SK-N-SH treated with all-trans-retinoic acid at 6 μM for 48 hours (cell line): Measurements from ENCODE around the gene TEX261.

Experiments used
- ATAC-seq: fragments of 200-7000 bp; cut with Tn5 transposase; 3 replicates; pipeline ENCODE4 v1.9.1; 2020; ENCODE audit warnings: mild to moderate bottlenecking, moderate library complexity
- ARNTL ChIP-seq: fragments of 450-650 bp; formaldehyde crosslinking; IDR thresholded peaks from 2 replicates; pipeline ENCODE4 v1.5.0; 2020; ENCODE audit warnings: low read depth, mild to moderate bottlenecking, moderate library complexity, borderline replicate concordance
- GLIS3 ChIP-seq: fragments of 250-450 bp; sonication (Bioruptor Pico); IDR thresholded peaks from 2 replicates; pipeline ENCODE4 v1.5.0; 2020; ENCODE audit warnings: mild to moderate bottlenecking, moderate library complexity
- ISL1 ChIP-seq: fragments of 250-450 bp; sonication (Bioruptor Pico); IDR thresholded peaks from 2 replicates; pipeline ENCODE4 v2.1.2; 2022; ENCODE audit warnings: mild to moderate bottlenecking, moderate library complexity
- OSR1 ChIP-seq: fragments of 250-450 bp; sonication (Bioruptor Pico); IDR thresholded peaks from 2 replicates; pipeline ENCODE4 v1.8.0; 2022; ENCODE audit warnings: moderate library complexity, mild to moderate bottlenecking, inconsistent platforms
- POU6F1 ChIP-seq: fragments of 250-450 bp; sonication (Bioruptor Pico); IDR thresholded peaks from 2 replicates; pipeline ENCODE4 v1.8.0; 2021; ENCODE audit warnings: low read depth, mild to moderate bottlenecking, moderate library complexity, borderline replicate concordance
- RARB ChIP-seq: fragments of 250-450 bp; sonication (Bioruptor Pico); IDR thresholded peaks from 2 replicates; pipeline ENCODE4 v1.8.0; 2021; ENCODE audit warnings: mild to moderate bottlenecking, moderate library complexity
- SNAI2 ChIP-seq: fragments of 250-450 bp; sonication (Bioruptor Pico); IDR thresholded peaks from 2 replicates; pipeline ENCODE4 v1.5.0; 2020; ENCODE audit warnings: mild to moderate bottlenecking, moderate library complexity
- TOX ChIP-seq: fragments of 250-450 bp; sonication (Bioruptor Pico); IDR thresholded peaks from 2 replicates; pipeline ENCODE4 v1.8.0; 2021; ENCODE audit warnings: mild to moderate bottlenecking, moderate library complexity, borderline replicate concordance
- TSHZ2 ChIP-seq: fragments of 250-450 bp; sonication (Bioruptor Pico); IDR thresholded peaks from 2 replicates; pipeline ENCODE4 v1.5.0; 2020; ENCODE audit warnings: mild to moderate bottlenecking, moderate library complexity
- ZC3H10 ChIP-seq: fragments of 250-450 bp; sonication (Bioruptor Pico); IDR thresholded peaks from 2 replicates; pipeline ENCODE4 v1.5.1; 2021; ENCODE audit warnings: mild to moderate bottlenecking, moderate library complexity
- ZFP3 ChIP-seq: fragments of 250-450 bp; sonication (Bioruptor Pico); IDR thresholded peaks from 2 replicates; pipeline ENCODE4 v1.5.0; 2020; ENCODE audit warnings: mild to moderate bottlenecking, moderate library complexity
- ZFP30 ChIP-seq: fragments of 450-650 bp; formaldehyde crosslinking; IDR thresholded peaks from 2 replicates; pipeline ENCODE4 v1.5.0; 2022; ENCODE audit warnings: mild to moderate bottlenecking, moderate library complexity
- ZNF565 ChIP-seq: fragments of 450-650 bp; formaldehyde crosslinking; conservative IDR thresholded peaks from 2 replicates; pipeline ENCODE4 v1.5.0; 2020; ENCODE audit warnings: low read depth, mild to moderate bottlenecking, moderate library complexity
- TF ChIP-seq, protein P1 (sequence below): fragments of 250-450 bp; sonication (Bioruptor Pico); IDR thresholded peaks from 2 replicates; pipeline ENCODE4 v1.8.0; 2020; ENCODE audit warnings: mild to moderate bottlenecking, moderate library complexity, borderline replicate concordance
- TF ChIP-seq, protein P2 (sequence below): fragments of 250-450 bp; sonication (Bioruptor Pico); IDR thresholded peaks from 2 replicates; pipeline ENCODE4 v1.5.1; 2021; ENCODE audit warnings: mild to moderate bottlenecking, moderate library complexity

TEX261 gene

GRCh38 chr2:70981421-70981820 is 13.3 kb downstream of the TEX261 start (continued):
- no peak for TF ChIP-seq TSHZ2 (CRISPR knock-in tag)

DNA sequence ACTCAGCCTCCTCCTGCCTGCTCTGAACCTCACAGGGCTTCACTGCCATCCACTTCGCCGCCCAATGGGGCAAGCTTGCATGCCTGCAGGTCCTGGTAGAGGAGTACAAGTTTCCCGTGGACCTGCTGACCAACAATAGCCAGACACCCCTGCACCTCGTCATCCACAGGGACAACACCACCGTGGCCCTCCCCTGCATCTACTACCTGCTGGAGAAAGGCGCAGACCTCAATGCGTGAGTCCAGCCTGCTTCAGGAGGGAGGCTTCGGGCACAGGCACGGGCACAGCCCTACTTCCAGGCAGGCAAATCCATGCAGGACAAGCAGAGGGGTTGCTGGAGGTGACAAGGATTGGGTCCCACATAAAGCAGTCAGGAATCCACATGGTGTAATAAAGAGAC is 15.0 kb downstream of the TEX261 start:
- no peak for ATAC-seq
- TF ChIP-seq, protein P1, sequence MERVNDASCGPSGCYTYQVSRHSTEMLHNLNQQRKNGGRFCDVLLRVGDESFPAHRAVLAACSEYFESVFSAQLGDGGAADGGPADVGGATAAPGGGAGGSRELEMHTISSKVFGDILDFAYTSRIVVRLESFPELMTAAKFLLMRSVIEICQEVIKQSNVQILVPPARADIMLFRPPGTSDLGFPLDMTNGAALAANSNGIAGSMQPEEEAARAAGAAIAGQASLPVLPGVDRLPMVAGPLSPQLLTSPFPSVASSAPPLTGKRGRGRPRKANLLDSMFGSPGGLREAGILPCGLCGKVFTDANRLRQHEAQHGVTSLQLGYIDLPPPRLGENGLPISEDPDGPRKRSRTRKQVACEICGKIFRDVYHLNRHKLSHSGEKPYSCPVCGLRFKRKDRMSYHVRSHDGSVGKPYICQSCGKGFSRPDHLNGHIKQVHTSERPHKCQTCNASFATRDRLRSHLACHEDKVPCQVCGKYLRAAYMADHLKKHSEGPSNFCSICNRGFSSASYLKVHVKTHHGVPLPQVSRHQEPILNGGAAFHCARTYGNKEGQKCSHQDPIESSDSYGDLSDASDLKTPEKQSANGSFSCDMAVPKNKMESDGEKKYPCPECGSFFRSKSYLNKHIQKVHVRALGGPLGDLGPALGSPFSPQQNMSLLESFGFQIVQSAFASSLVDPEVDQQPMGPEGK (CRISPR knock-in tag): no peak
- no peak for TF ChIP-seq POU6F1
- no peak for TF ChIP-seq OSR1 (CRISPR knock-in tag)
- no peak for TF ChIP-seq GLIS3 (CRISPR knock-in tag)
- TF ChIP-seq ZFP30 (CRISPR knock-in tag): no peak
- no peak for TF ChIP-seq ZC3H10 (CRISPR knock-in tag)
- no peak for TF ChIP-seq ISL1
- TF ChIP-seq SNAI2 (CRISPR knock-in tag): no peak
- TF ChIP-seq ZFP3 (CRISPR knock-in tag): no peak

DNA sequence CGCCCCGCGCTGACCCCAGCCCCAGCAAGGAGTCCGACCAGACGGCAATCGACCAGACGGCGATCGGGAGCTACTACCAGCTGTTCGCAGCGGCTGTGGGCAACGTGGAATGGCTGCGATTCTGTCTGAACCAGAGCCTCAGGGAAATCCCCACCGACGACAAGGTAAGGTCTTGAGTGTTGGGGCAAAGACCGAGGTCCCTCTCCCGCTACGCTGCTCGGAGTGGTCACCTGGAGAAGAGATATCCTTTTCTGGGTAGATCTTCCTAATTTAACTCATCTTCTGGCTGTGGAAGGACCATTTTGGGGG is 15.5 kb downstream of the TEX261 start:
- TF ChIP-seq RARB (CRISPR knock-in tag) (no peak), ZNF565 (no peak), ZC3H10 (CRISPR knock-in tag) (no peak)
- TF ChIP-seq, protein P2, sequence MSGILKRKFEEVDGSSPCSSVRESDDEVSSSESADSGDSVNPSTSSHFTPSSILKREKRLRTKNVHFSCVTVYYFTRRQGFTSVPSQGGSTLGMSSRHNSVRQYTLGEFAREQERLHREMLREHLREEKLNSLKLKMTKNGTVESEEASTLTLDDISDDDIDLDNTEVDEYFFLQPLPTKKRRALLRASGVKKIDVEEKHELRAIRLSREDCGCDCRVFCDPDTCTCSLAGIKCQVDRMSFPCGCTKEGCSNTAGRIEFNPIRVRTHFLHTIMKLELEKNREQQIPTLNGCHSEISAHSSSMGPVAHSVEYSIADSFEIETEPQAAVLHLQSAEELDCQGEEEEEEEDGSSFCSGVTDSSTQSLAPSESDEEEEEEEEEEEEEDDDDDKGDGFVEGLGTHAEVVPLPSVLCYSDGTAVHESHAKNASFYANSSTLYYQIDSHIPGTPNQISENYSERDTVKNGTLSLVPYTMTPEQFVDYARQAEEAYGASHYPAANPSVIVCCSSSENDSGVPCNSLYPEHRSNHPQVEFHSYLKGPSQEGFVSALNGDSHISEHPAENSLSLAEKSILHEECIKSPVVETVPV (CRISPR knock-in tag): no peak
- TF ChIP-seq, protein P1 (CRISPR knock-in tag): no peak
- ATAC-seq: no peak

GRCh38 chr2:70978341-70979179 is 16.1 kb downstream of the TEX261 start, which contains the start of gene ANKRD53:
TSS of gene ANKRD53 (plus strand) at chr2:70978630. CDS start at chr2:70978646, 16 bp downstream.
- no peak for ATAC-seq
- TF ChIP-seq, protein P2 (CRISPR knock-in tag): no peak
- TF ChIP-seq POU6F1: no peak
- TF ChIP-seq TSHZ2 (CRISPR knock-in tag): no peak
- no peak for TF ChIP-seq TOX
- TF ChIP-seq ARNTL (CRISPR knock-in tag): no peak
- TF ChIP-seq ISL1: no peak
